ENCODE data around the gene ESM1. TPM values are rescaled to one million over a fixed set of nuclear protein-coding genes. Genes with fewer than 3 reads are reported as not detected.

ESM1 gene
- total and polyA plus RNA-seq, 9 of the 15 experiments (the other 6 are each of a cell fraction or from before 2014, with no cell fraction given): not detected

- H3K9me3 ChIP-seq (replicated peaks; ENCODE audit: control insufficient read depth, insufficient read depth, low read depth, low read length): no peaks in the 10 kb centered on the region
- H3K9ac ChIP-seq (ENCODE audit: insufficient read depth in 1 of 2, low read depth in 2 of 2, low read length in 2 of 2): no peak overlapping the region
- no peak for TF ChIP-seq KLF6 (CRISPR knock-in tag; IDR thresholded peaks at IDR 0.05; ENCODE audit: borderline replicate concordance)
- TF ChIP-seq, protein P1, sequence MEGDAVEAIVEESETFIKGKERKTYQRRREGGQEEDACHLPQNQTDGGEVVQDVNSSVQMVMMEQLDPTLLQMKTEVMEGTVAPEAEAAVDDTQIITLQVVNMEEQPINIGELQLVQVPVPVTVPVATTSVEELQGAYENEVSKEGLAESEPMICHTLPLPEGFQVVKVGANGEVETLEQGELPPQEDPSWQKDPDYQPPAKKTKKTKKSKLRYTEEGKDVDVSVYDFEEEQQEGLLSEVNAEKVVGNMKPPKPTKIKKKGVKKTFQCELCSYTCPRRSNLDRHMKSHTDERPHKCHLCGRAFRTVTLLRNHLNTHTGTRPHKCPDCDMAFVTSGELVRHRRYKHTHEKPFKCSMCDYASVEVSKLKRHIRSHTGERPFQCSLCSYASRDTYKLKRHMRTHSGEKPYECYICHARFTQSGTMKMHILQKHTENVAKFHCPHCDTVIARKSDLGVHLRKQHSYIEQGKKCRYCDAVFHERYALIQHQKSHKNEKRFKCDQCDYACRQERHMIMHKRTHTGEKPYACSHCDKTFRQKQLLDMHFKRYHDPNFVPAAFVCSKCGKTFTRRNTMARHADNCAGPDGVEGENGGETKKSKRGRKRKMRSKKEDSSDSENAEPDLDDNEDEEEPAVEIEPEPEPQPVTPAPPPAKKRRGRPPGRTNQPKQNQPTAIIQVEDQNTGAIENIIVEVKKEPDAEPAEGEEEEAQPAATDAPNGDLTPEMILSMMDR (IDR thresholded peaks at IDR 0.05 in 2 of 3, conservative IDR thresholded peaks at IDR 0.05 in 1 of 3; ENCODE audit: insufficient read depth in 2 of 3, low read depth in 1 of 3, low read length in 3 of 3): no peak
- TF ChIP-seq ZNF140 (CRISPR knock-in tag; IDR thresholded peaks at IDR 0.05): no peak
- no peak for TF ChIP-seq MTA1 (IDR thresholded peaks at IDR 0.05; ENCODE audit: borderline replicate concordance)
- TF ChIP-seq TEAD1 (CRISPR knock-in tag; IDR thresholded peaks at IDR 0.05): no peak
- no peak for TF ChIP-seq PRMT5 (CRISPR knock-in tag; IDR thresholded peaks at IDR 0.05)
- TF ChIP-seq SMAD1 (IDR thresholded peaks at IDR 0.05; ENCODE audit: low read depth, low read length, partially characterized antibody): no peak
- TF ChIP-seq POLR2A (conservative IDR thresholded peaks at IDR 0.05): no peak
- TF ChIP-seq ZNF23 (CRISPR knock-in tag; IDR thresholded peaks at IDR 0.05): no peak
- no peak for TF ChIP-seq CREBBP (IDR thresholded peaks at IDR 0.05; ENCODE audit: low read depth, low read length)
- TF ChIP-seq E4F1 (CRISPR knock-in tag; IDR thresholded peaks at IDR 0.05; ENCODE audit: borderline replicate concordance): no peak
- in situ Hi-C loops (cut with MboI) (no loop called here), intact Hi-C loops (cut with micrococcal nuclease) (no loop called here)
- H3K27me3 ChIP-seq (ENCODE audit: control insufficient read depth in 2 of 2, insufficient read depth in 2 of 2, low read length in 2 of 2): peaks cover 0 to 8% of the 10 kb centered on the region in 2 experiments; a peak in 2 of 5 replicates
- ATAC-seq (no peak), FAIRE-seq (no peak), DNase-seq (ENCODE audit: extremely low read depth in 1 of 4, low spot score in 3 of 4) (no peak)
- no peaks in the 10 kb centered on the region for H4K20me1 ChIP-seq (replicated peaks; ENCODE audit: control insufficient read depth, insufficient read depth, low read length)
- BruUV-seq (replicated peaks): no TSS peak
- WGBS (ENCODE audit: insufficient coverage, low coverage, missing lambda C conversion rate): 0% methylated on average over 2 of the region's 2 CpGs
- no peaks in the 10 kb centered on the region for H3K79me2 ChIP-seq (ENCODE audit: control insufficient read depth, insufficient read depth, low read length)
- H2AFZ ChIP-seq (ENCODE audit: low read depth, low read length): no peak overlapping the region
- no peak overlapping the region for H3K4me2 ChIP-seq (ENCODE audit: insufficient read depth, low read length)
- ChIA-PET POLR2A (no interaction called here), CTCF (ENCODE audit: low intra/inter-chr PET ratio) (no interaction called here)
- H3K36me3 ChIP-seq (ENCODE audit: control insufficient read depth, insufficient read depth, low read length): no peaks in the 10 kb centered on the region
- no peak overlapping the region for H3K4me3 ChIP-seq
- H3K27ac ChIP-seq (ENCODE audit: extremely low read depth, low read depth, low read length): no peak overlapping the region
- no peaks in the 10 kb centered on the region for H3K9me1 ChIP-seq (ENCODE audit: control insufficient read depth, insufficient read depth, low read length)
- H3K4me1 ChIP-seq (replicated peaks in 1 of 2; ENCODE audit: control insufficient read depth in 2 of 2, insufficient read depth in 2 of 2, low read length in 2 of 2): no peaks in the 10 kb centered on the region
Measured at GRCh38 chr5:55022450-55022849, 37.1 kb upstream of the ESM1 start.
